Subcutaneous adipose tissue (tissue), 4 donors: ENCODE measurements around the gene ACTG1. TPM values are rescaled to one million over a fixed set of nuclear protein-coding genes. Genes with fewer than 3 reads are reported as not detected.

Source experiments
- CTCF ChIP-seq: fragments of 450-650 bp; IDR thresholded peaks from one replicate; pipeline ENCODE4 v1.5.1; 2016; ENCODE audit warnings: low read depth, mild to moderate bottlenecking, control low read depth, antibody characterized with exemption, moderate library complexity
- total RNA-seq, 4 donors: library from RNA; depleted of rRNA; stranded (reverse); fragments of >200 nt; gene quantifications; one replicate each; pipeline ENCODE4 v1.1.0, GENCODE V29; 2016

The ACTG1 gene
- 1,000 to 10,000 TPM; 1,095 to 1,902 (median 1,493) TPM for total RNA-seq

GRCh38 chr17:81512562-81513371 is at the start of gene ACTG1:
Gene ACTG1 (minus strand): TSS chr17:81512799. CDS start chr17:81512354, 445 bp downstream.
- TF ChIP-seq CTCF: no peak

GRCh38 chr17:81561494-81561885 is 48.9 kb upstream of the ACTG1 start:
- TF ChIP-seq CTCF: no peak

- no peak for TF ChIP-seq CTCF
These were observed 46.6 kb upstream of the ACTG1 start for GRCh38 chr17:81558941-81559806.

- no peak for TF ChIP-seq CTCF
These were observed 45.5 kb upstream of the ACTG1 start for GRCh38 chr17:81558115-81558468.

- TF ChIP-seq CTCF: no peak
These were observed 44.9 kb upstream of the ACTG1 start for GRCh38 chr17:81557276-81558114.

- no peak for TF ChIP-seq CTCF
These were observed 44.3 kb upstream of the ACTG1 start for GRCh38 chr17:81556863-81557262.
